Raji (cell line): ENCODE data around the gene PARD3.

Experiments used
- POLR2A ChIP-seq: IDR thresholded peaks from 2 replicates; pipeline ENCODE4 v1.6.1; 2011; ENCODE audit warnings: low read depth, low read length, control low read depth; ENCODE audit not compliant: insufficient read depth

PARD3 gene

GRCh38 chr10:34764472-34764946 lies 50.6 kb downstream of the PARD3 start:
- TF ChIP-seq POLR2A = no peak

DNA sequence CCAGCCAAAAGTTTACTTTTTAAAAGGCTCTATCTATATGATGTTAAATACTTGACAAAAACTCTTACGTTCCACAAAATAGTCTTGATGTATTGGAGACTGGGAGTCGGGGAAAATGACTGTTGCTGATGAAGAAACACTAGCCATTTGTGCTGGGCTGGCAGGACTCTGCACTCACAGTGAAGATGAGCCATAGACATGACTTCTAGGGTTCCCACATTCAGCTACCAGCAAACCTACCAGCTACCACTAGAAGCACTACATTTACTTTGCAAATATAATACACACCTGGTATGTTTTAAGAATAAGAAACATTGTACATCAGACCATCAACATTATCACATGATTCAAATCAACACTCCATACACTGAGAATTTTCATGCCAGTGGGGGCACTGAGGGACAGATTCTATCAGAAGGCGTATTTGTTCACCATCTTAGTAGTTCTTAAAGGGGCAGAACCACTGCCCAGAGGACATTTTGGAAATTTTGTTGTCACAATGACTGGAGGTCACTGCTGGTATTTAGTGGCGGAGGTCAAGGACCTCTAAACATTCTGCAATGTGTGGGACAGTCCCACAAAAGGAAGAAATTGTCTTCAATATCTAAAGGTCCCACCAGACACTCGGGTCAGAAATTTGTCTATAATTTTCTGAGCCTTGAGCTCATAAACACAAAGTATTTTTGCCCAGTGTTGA lies 52.3 kb downstream of the PARD3 start:
- TF ChIP-seq POLR2A = no peak

DNA sequence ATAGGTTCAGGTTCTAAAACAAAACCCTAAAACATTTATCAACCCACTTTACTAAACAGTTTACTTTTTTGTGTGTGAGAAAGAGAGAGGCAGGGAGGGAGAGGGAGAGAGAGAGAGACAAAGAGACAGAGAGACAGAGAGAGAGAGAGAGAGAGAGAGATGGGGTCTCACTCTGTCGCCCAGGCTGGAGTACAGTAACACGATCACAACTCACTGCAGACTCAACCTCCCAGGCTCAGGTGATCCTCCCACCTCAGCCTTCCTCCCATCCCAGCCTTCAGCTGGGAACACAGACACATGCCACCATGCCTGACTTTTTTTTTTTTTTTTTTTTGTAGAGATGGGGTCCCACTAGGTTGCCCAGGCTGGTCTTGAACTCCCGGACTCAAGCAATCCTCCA lies 52.9 kb downstream of the PARD3 start:
- no peak for TF ChIP-seq POLR2A

DNA sequence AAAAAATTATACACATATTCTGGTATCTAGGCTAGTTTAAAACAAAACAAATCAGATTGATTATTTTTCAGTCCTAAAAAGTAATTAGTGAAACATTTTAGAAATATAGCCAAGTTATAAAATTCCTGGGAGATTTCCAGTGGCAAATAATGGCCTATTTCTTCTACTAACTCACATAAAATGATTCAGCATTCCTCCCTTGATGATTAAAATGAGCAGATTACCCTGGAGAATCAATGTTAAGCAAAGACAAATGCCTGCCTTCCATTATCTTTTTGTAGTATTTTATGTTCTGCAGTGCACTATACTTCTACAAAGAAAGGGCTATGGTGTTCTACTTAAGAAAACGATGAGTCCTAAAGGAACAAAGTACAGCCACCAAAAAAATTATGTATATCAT lies 53.6 kb downstream of the PARD3 start:
- TF ChIP-seq POLR2A = no peak

DNA sequence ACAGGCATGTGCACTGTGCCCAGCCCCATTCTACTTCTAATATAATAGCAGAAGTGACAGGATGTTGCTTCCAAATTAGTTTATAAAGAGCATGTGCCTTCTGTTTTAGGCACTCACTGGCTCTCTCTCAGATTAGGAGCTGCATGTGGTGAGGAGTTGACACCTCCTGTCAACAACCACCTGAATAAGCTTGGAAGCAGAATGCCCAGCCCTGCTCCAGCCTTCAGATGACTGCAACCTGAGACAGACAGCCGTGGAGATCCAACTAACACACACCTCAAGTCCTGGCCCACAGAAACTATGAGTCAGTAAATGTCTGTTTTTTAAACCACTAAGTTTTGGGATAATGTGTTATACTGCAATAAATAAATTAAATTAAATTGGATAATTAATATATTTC lies 54.5 kb downstream of the PARD3 start:
- TF ChIP-seq POLR2A = no peak

DNA sequence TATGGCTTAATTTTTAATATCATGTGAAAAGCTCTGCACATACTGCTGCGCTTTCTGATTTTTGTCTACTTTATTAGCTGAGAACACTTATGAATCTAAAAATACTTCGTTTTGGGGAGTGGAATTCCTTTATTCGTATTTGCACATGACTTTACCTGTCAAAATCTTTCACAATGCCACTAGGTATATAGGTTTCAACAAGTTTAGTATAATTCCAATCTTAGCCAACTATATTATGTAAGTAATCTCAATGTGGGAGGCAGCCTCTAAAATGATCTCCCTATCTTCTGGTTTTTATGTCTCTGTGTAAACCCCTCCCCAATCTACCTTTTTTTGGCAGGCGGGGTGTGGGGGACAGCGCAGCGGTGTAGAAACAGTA lies 55.3 kb downstream of the PARD3 start:
- no peak for TF ChIP-seq POLR2A

- no peak for TF ChIP-seq POLR2A
Observed at GRCh38 chr10:34759161-34759836, 55.8 kb downstream of the PARD3 start.

DNA sequence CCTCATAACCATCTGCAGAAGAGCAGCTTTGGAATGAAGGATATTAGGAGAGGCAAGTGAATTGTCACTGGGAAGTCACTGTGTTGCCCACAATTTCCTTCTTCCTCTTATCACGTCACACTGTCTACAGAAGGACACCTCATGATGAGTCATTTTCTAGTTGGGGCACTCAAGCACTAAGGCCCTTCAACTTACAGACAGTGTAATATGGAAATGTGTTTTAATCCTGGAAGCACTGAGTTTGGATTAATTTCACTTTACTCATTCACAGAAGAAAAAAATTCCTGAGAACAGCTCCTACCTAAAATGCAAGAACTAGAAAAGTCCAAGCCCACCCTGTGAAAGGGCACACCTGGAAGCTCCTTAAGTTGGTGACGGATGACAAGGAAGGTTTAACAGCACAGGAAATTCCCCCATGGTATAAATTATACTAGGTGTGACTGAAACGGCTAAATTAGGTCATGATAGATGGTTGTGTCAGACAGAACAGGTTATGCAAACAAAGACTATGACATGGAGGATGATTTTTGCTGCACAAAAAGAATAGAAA lies 56.6 kb downstream of the PARD3 start:
- no peak for TF ChIP-seq POLR2A

DNA sequence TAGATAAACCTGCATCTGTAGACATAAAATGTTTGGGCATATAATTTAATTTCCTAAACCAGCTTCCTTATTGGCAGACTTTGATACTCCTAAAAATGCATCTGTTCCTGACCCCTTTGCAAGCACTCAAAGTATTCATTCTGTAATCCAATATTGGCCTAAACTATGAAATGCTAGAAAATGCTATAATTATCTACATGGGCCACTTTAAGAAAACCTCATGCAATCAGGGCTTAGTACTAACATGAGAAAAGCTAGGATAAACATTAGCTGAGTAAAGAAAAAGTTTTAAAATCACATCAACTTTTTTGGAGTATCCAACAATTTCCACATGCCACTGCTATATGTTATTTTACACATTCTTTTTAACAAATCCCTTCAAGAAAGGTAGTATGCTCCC lies 57.2 kb downstream of the PARD3 start:
- no peak for TF ChIP-seq POLR2A

GRCh38 chr10:34756584-34756983 lies 58.5 kb downstream of the PARD3 start:
- TF ChIP-seq POLR2A = no peak

- no peak for TF ChIP-seq POLR2A
Observed at GRCh38 chr10:34753014-34753757, 61.9 kb downstream of the PARD3 start.

DNA sequence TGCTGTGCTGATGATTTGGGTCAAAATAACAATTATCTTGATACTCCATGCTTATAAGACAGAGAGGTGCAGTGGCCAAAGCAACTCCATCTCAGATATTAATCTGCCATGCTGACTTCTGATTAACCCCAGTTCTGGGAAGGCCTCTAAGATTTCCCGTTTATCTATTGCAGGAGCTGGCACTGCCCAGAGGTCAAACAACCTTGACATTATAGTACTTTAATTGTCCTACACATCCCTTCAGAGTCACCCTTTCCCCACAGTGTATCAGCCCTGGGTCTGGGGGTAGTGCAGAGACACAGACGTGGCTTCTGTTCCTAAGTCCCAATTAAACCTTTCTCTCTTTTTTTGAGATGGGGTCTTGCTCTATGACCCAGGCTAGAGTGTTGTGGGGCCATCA lies 63.8 kb downstream of the PARD3 start:
- TF ChIP-seq POLR2A = no peak

DNA sequence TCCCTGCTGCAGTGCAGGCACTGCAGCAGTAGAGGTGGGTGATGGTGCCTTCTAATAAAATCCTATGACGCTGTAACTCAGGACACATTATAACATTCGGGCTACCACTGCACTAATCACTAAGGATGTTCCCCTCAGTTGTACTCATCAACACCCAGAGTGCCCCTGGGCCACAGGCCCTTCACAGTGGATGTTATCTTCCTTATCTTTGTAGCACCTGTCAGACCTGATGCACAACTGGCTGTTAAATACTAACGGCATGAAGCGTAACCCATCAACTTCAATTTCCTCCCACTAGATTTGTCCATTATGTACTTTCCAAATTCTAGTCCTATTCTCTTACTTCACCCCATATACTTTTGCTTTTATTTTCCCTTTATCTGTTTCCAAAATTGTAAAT lies 66.3 kb downstream of the PARD3 start:
- no peak for TF ChIP-seq POLR2A

- TF ChIP-seq POLR2A = no peak
Observed at GRCh38 chr10:34748357-34748756, 66.7 kb downstream of the PARD3 start.

- TF ChIP-seq POLR2A = no peak
Observed at GRCh38 chr10:34746094-34746493, 69.0 kb downstream of the PARD3 start.

DNA sequence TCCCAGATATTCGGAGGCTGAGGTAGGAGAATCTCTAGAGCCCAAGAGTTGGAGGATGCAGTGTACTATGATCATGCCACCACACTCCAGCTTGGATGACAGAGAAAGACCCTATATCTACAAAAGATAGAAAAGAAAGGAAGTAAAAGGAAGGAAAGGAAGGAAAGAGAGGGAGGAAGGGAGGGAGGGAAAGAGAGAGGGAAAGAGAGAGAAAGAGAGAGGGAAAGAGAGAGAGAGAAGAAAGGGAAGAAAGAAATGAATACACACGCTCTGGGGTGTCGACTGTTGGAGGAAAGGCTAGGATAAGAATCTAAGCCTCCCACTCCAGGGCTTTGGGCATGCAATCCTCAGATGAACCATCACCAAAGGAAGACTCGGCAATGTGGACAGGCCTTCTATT lies 69.9 kb downstream of the PARD3 start:
- no peak for TF ChIP-seq POLR2A

DNA sequence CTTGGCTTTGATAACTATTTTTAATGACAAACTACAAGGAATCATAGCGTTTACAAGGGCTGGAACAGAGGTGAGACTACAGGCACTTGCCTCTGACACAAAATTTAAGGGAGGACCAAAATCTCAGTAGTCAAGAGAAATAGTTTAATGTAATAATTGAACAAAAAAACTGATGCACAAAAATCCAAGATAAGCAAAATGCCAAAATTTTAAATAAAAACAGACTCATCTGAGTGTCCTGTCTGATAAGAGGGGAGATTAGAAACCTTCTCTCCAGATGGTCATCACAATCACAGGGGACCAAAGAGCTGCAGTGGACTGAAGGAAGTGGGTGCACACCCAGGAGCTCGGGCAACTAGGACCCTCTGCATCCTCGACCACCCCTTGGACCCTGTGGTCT lies 70.5 kb downstream of the PARD3 start:
- TF ChIP-seq POLR2A = no peak

DNA sequence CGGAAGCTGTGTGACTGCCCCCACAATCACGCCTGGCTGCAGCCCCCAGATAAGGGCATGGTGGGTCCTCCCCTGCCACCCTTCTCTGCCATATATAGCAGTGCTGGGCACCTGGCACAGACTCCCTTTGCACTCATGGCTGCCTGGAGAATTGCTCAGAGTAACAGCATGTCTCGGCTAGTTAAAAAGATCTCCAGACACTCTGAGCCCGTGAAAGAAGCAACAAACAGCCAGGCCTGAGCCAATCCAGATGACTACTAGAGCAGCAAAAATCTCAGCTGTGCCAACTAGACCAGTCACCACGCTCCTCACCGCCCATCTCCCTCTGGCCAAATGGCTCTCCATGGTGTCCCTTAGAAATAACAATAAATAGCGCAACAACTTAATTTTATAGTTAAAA lies 71.3 kb downstream of the PARD3 start:
- no peak for TF ChIP-seq POLR2A
